GM12878 (cell line): ENCODE data around the gene SLC66A3. TPM values are rescaled to one million over a fixed set of nuclear protein-coding genes. Genes with fewer than 3 reads are reported as not detected.

Experiments
- ATAC-seq: fragments of 200-7000 bp; cut with Tn5 transposase; 3 replicates; pipeline ENCODE4 v1.9.1; 2020; ENCODE audit warnings: mild to moderate bottlenecking, moderate library complexity
- BruUV-seq: library from RNA; stranded (reverse); fragments of 400-500 nt; replicated peaks from 2 replicates; lab custom pipeline; 2021; lab: Mats Ljungman, UMichigan
- CTCF ChIA-PET: fragments of 300-600 bp; sonication (Branson Sonifier 250); formaldehyde crosslinking; extraction: SDS; loops from one replicate; lab custom pipeline; 2021; ENCODE audit warnings: inconsistent platforms; lab: Yijun Ruan, JAX
- POLR2A ChIA-PET: fragments of 350-600 bp; formaldehyde crosslinking; extraction: SDS; loops from one replicate; lab custom pipeline; 2021; ENCODE audit warnings: inconsistent platforms; lab: Charles Lee
- RAD21 ChIA-PET: fragments of 300-600 bp; sonication (Branson Sonifier 250); formaldehyde crosslinking; loops from one replicate; lab custom pipeline; 2023; ENCODE audit warnings: antibody characterized with exemption; ENCODE audit not compliant: unreplicated experiment; lab: Charles Lee
- SMC1A ChIA-PET: fragments of 300-600 bp; sonication (Branson Sonifier 250); formaldehyde crosslinking; loops from one replicate; lab custom pipeline; 2023; ENCODE audit not compliant: unreplicated experiment, uncharacterized antibody; lab: Charles Lee
- DNase-seq: peaks from one replicate; pipeline ENCODE4 v3.0.0-alpha.2; 2011; ENCODE audit warnings: low read depth, low spot score
- FAIRE-seq: peaks from 3 replicates; lab custom pipeline; 2011; peaks lifted over from hg19 to GRCh38; lab: Jason Lieb, UNC
- H2AFZ ChIP-seq: 2 replicates; pipeline ENCODE4 v1.6.0; 2011; ENCODE audit warnings: low read depth, low read length, control low read depth; ENCODE audit not compliant: control insufficient read depth
- H3K27ac ChIP-seq: 2 replicates; pipeline ENCODE4 v1.5.1; 2011; ENCODE audit warnings: control low read depth; ENCODE audit not compliant: control insufficient read depth, insufficient read depth
- H3K27me3 ChIP-seq, 2 experiments: replicated peaks in 1 of 2; 2 replicates each; pipeline versions ENCODE4 v1.6.0 to v1.6.1; 2011; ENCODE audit warnings: low read length in 1 of 2; ENCODE audit not compliant: control insufficient read depth in 2 of 2, insufficient read depth in 2 of 2
- H3K36me3 ChIP-seq, 2 experiments: 2 replicates each; pipeline ENCODE4 v1.5.1; 2011; ENCODE audit warnings: low read length in 1 of 2; ENCODE audit not compliant: control insufficient read depth in 2 of 2, insufficient read depth in 2 of 2
- H3K4me1 ChIP-seq: 2 replicates; pipeline ENCODE4 v1.6.1; 2011; ENCODE audit warnings: mild to moderate bottlenecking, low read length, moderate library complexity, mixed read lengths; ENCODE audit not compliant: control insufficient read depth, insufficient read depth
- H3K4me2 ChIP-seq: 2 replicates; pipeline ENCODE4 v1.6.0; 2011; ENCODE audit warnings: control low read depth; ENCODE audit not compliant: control insufficient read depth, insufficient read depth
- H3K4me3 ChIP-seq: fragments of 200-600 bp; sonication (generic); 2 replicates; pipeline ENCODE4 v1.5.1; 2016
- H3K79me2 ChIP-seq: 2 replicates; pipeline ENCODE4 v1.6.0; 2011; ENCODE audit warnings: low read length; ENCODE audit not compliant: control insufficient read depth, insufficient read depth
- H3K9ac ChIP-seq: 2 replicates; pipeline ENCODE4 v1.8.0; 2011; ENCODE audit warnings: low read length, control low read depth, mixed read lengths; ENCODE audit not compliant: control insufficient read depth, insufficient read depth
- H3K9me3 ChIP-seq: replicated peaks from 3 replicates; pipeline ENCODE4 v1.5.1; 2011; ENCODE audit warnings: mild to moderate bottlenecking, low read length; ENCODE audit not compliant: control insufficient read depth, insufficient read depth
- H4K20me1 ChIP-seq: 2 replicates; pipeline ENCODE4 v1.6.0; 2011; ENCODE audit not compliant: control insufficient read depth, insufficient read depth
- ASH2L ChIP-seq: fragments of 300-600, 200-600 bp; sonication (generic); IDR thresholded peaks from 2 replicates; pipeline ENCODE4 v1.6.1; 2017; ENCODE audit warnings: low read depth, mild to moderate bottlenecking, borderline replicate concordance
- CBX3 ChIP-seq: fragments of 200-600 bp; sonication (generic); IDR thresholded peaks from 2 replicates; pipeline ENCODE4 v1.6.1; 2016; ENCODE audit warnings: low read depth, borderline replicate concordance
- FOXM1 ChIP-seq: IDR thresholded peaks from 2 replicates; pipeline ENCODE4 v1.6.1; 2012; ENCODE audit warnings: low read depth, mild to moderate bottlenecking, inconsistent platforms, low read length, moderate library complexity
- IKZF2 ChIP-seq, 2 experiments: fragments of 450-650 bp; IDR thresholded peaks; 2 replicates each; pipeline ENCODE4 v1.6.1; 2017; ENCODE audit warnings: mild to moderate bottlenecking in 2 of 2, moderate library complexity in 2 of 2
- NKRF ChIP-seq: fragments of 450-650 bp; conservative IDR thresholded peaks from 2 replicates; pipeline ENCODE4 v1.6.1; 2017; ENCODE audit warnings: mild to moderate bottlenecking, moderate library complexity
- NR2F1 ChIP-seq: fragments of 450-650 bp; conservative IDR thresholded peaks from 2 replicates; pipeline ENCODE4 v1.6.1; 2017; ENCODE audit warnings: mild to moderate bottlenecking
- TAF1 ChIP-seq: IDR thresholded peaks from 2 replicates; pipeline ENCODE4 v1.6.1; 2011; ENCODE audit warnings: mild to moderate bottlenecking, low read depth, low read length, borderline replicate concordance
- TCF7 ChIP-seq: IDR thresholded peaks from 2 replicates; pipeline ENCODE4 v1.6.1; 2014; ENCODE audit warnings: antibody characterized with exemption, borderline replicate concordance
- WGBS: methylation state at CpG from one replicate; pipeline ENCODE4 v1.1.6; 2016; ENCODE audit warnings: low lambda C conversion rate; ENCODE audit not compliant: insufficient replicate concordance, insufficient coverage; ENCODE audit errors: missing lambda C conversion rate; 5-methylcytosine and 5-hydroxymethylcytosine counted together
- in situ Hi-C: fragments of 300-500 bp; cut with MboI; formaldehyde crosslinking; loops from 9 replicates; pipeline ENCODE4 v1.14.3; 2018; ENCODE audit warnings: mixed read lengths
- intact Hi-C: fragments of 100-400 bp; cut with micrococcal nuclease; formaldehyde crosslinking; loops from one replicate; pipeline ENCODE4 v1.14.2; 2022; ENCODE audit not compliant: unreplicated experiment
- polyA plus RNA-seq, 11 experiments: library from polyadenylated mRNA; depleted of rRNA in 4 of 11; unstranded in 6 of 11; stranded (reverse) in 5 of 11; fragments of >200 nt; fragmentation: Nextera tagmentation in 4 of 11; fragmentation: Illumina TruSeq in 1 of 11; extraction: Ambion mirVana in 4 of 11; extraction: Trizol in 1 of 11; gene quantifications; 1 replicate in 1 of 11; 2 replicates in 10 of 11; pipeline versions ENCODE4 v1.2.1 to v1.2.3, GENCODE V29; 2011 to 2016; ENCODE audit warnings: inconsistent platforms in 2 of 11, missing spikeins in 2 of 11, low read depth in 1 of 11
- total RNA-seq, 4 experiments: library from RNA; depleted of rRNA in 3 of 4; stranded (reverse); fragments of >200 nt in 3 of 4; fragmentation: Illumina TruSeq in 1 of 4; extraction: Trizol in 1 of 4; gene quantifications; 2 replicates each; pipeline versions ENCODE4 v1.2.1 to v1.2.3, GENCODE V29; 2013 to 2021
- TF ChIP-seq, protein P1 (sequence below): IDR thresholded peaks from 2 replicates; pipeline ENCODE4 v1.6.1; 2011; ENCODE audit warnings: low read depth, mild to moderate bottlenecking, low read length, moderate library complexity, borderline replicate concordance; ENCODE audit errors: extremely low read depth
- TF ChIP-seq, protein P2 (sequence below): IDR thresholded peaks from 2 replicates; pipeline ENCODE4 v1.6.1; 2012; ENCODE audit warnings: improper control_type of control experiment, low read depth, low read length; ENCODE audit not compliant: insufficient replicate concordance
- TF ChIP-seq, protein P3 (sequence below): fragments of 450-650 bp; IDR thresholded peaks from 2 replicates; pipeline ENCODE4 v1.6.1; 2017; ENCODE audit warnings: mild to moderate bottlenecking, low read depth, inconsistent platforms; ENCODE audit not compliant: poor library complexity, severe bottlenecking

SLC66A3 gene
- total and polyA plus RNA-seq, 10 of the 15 experiments (the other 5 are each of a cell fraction or from before 2014, with no cell fraction given) = 1.4 to 14.2 (median 6.4) TPM

DNA sequence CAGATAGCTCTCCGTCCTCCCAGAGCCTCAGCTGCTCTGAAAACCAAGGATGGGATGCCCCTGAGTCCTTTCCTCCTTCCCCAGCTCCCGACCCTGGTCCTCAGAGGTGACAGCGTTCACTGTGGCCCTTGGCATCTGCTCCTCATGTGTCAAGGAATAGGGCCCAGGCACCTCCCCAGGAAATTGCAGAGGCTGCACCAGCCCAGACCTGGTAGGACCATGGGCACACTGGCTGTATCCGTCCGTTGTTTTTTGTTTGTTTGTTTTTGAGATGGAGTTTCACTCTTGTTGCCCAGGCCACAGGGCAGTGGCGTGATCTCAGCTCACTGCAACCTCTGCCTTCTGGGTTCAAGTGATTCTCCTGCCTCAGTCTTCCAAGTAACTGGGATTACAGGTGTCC is 37.5 kb upstream of the SLC66A3 start (continued):
- TF ChIP-seq CBX3 = no peak
- no peak for TF ChIP-seq NKRF
- no peak for TF ChIP-seq TAF1
- TF ChIP-seq TCF7 = no peak

DNA sequence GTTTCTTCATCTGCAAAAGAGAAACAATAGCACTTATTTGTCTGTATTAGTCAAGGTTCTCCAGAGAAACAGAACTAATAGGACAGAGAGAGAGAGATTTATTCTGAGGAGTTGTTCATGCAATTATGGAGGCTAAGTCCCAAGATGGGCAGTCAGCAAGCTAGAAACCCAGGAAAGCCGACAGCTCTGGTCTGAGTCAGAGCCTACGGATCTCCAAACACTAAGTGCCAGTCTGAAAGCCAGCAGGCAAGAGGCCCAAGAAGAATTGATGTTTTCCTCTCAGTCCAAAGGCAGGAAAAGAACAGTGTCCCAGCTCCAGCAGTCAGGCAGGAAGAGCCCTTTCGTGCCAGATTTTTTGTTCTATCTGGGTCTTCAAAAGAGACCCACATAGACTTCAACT is 36.5 kb upstream of the SLC66A3 start:
- ChIA-PET RAD21 (no interaction called here), CTCF (no interaction called here), POLR2A (no interaction called here), SMC1A (interaction anchor here (0.6 kb wide), 1 partner anchor 24 kb away, joined by 3 read pairs; no protein-coding TSS in a partner anchor)
- 59% methylated on average over 3 of the region's 3 CpGs for WGBS
- H4K20me1 ChIP-seq = no peaks in the 10 kb centered on the region; the same call in 1 of the 2 replicates
- H3K9ac ChIP-seq = no peak overlapping the region
- BruUV-seq = no TSS peak
- no peaks in the 10 kb centered on the region; the same call in 2 of the 3 replicates for H3K9me3 ChIP-seq
- no peak for DNase-seq
- in situ Hi-C loops = no loop called here
- no peaks in the 10 kb centered on the region for H3K79me2 ChIP-seq
- H3K4me1 ChIP-seq = no peaks in the 10 kb centered on the region
- H2AFZ ChIP-seq = no peak overlapping the region
- FAIRE-seq = no peak
- H3K27me3 ChIP-seq = no peaks in the 10 kb centered on the region; a peak in 2 of 4 replicates
- H3K36me3 ChIP-seq = no peaks in the 10 kb centered on the region
- intact Hi-C loops = no loop called here
- H3K27ac ChIP-seq = no peak overlapping the region
- H3K4me3 ChIP-seq = no peak overlapping the region
- H3K4me2 ChIP-seq = no peak overlapping the region
- no peak for ATAC-seq
- TF ChIP-seq FOXM1 (no peak), IKZF2 (IDR thresholded peaks at IDR 0.05) (no peak), ASH2L (no peak), NR2F1 (no peak)
- TF ChIP-seq, protein P1, sequence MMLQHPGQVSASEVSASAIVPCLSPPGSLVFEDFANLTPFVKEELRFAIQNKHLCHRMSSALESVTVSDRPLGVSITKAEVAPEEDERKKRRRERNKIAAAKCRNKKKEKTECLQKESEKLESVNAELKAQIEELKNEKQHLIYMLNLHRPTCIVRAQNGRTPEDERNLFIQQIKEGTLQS = no peak
- TF ChIP-seq, protein P2, sequence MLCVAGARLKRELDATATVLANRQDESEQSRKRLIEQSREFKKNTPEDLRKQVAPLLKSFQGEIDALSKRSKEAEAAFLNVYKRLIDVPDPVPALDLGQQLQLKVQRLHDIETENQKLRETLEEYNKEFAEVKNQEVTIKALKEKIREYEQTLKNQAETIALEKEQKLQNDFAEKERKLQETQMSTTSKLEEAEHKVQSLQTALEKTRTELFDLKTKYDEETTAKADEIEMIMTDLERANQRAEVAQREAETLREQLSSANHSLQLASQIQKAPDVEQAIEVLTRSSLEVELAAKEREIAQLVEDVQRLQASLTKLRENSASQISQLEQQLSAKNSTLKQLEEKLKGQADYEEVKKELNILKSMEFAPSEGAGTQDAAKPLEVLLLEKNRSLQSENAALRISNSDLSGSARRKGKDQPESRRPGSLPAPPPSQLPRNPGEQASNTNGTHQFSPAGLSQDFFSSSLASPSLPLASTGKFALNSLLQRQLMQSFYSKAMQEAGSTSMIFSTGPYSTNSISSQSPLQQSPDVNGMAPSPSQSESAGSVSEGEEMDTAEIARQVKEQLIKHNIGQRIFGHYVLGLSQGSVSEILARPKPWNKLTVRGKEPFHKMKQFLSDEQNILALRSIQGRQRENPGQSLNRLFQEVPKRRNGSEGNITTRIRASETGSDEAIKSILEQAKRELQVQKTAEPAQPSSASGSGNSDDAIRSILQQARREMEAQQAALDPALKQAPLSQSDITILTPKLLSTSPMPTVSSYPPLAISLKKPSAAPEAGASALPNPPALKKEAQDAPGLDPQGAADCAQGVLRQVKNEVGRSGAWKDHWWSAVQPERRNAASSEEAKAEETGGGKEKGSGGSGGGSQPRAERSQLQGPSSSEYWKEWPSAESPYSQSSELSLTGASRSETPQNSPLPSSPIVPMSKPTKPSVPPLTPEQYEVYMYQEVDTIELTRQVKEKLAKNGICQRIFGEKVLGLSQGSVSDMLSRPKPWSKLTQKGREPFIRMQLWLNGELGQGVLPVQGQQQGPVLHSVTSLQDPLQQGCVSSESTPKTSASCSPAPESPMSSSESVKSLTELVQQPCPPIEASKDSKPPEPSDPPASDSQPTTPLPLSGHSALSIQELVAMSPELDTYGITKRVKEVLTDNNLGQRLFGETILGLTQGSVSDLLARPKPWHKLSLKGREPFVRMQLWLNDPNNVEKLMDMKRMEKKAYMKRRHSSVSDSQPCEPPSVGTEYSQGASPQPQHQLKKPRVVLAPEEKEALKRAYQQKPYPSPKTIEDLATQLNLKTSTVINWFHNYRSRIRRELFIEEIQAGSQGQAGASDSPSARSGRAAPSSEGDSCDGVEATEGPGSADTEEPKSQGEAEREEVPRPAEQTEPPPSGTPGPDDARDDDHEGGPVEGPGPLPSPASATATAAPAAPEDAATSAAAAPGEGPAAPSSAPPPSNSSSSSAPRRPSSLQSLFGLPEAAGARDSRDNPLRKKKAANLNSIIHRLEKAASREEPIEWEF = no peak
- TF ChIP-seq, protein P3, sequence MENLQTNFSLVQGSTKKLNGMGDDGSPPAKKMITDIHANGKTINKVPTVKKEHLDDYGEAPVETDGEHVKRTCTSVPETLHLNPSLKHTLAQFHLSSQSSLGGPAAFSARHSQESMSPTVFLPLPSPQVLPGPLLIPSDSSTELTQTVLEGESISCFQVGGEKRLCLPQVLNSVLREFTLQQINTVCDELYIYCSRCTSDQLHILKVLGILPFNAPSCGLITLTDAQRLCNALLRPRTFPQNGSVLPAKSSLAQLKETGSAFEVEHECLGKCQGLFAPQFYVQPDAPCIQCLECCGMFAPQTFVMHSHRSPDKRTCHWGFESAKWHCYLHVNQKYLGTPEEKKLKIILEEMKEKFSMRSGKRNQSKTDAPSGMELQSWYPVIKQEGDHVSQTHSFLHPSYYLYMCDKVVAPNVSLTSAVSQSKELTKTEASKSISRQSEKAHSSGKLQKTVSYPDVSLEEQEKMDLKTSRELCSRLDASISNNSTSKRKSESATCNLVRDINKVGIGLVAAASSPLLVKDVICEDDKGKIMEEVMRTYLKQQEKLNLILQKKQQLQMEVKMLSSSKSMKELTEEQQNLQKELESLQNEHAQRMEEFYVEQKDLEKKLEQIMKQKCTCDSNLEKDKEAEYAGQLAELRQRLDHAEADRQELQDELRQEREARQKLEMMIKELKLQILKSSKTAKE = no peak
